Osteoblast (primary cell): ENCODE results near the gene GABARAPL2. TPM values are rescaled to one million over a fixed set of nuclear protein-coding genes. Genes with fewer than 3 reads are reported as not detected.

Source experiments
- DNase-seq: peaks from one replicate; pipeline ENCODE4 v3.0.0; 2011; ENCODE audit warnings: low spot score, mixed read lengths; ENCODE audit not compliant: insufficient read length; ENCODE audit errors: missing footprints
- H2AFZ ChIP-seq: 2 replicates; pipeline ENCODE4 v1.6.0; 2011; ENCODE audit warnings: mild to moderate bottlenecking, low read length
- H3K27ac ChIP-seq: 2 replicates; pipeline ENCODE4 v1.5.1; 2011; ENCODE audit warnings: mild to moderate bottlenecking, low read depth, low read length, moderate library complexity
- H3K27me3 ChIP-seq: 2 replicates; pipeline ENCODE4 v1.6.0; 2012; ENCODE audit warnings: mild to moderate bottlenecking, control low read depth, inconsistent platforms, low read length, moderate library complexity; ENCODE audit not compliant: insufficient read depth
- H3K36me3 ChIP-seq: 2 replicates; pipeline ENCODE4 v1.5.1; 2011; ENCODE audit warnings: mild to moderate bottlenecking, low read length, control low read depth, moderate library complexity; ENCODE audit not compliant: insufficient read depth
- H3K4me1 ChIP-seq: 2 replicates; pipeline ENCODE4 v1.5.1; 2011; ENCODE audit warnings: mild to moderate bottlenecking, low read length, control low read depth, moderate library complexity; ENCODE audit not compliant: insufficient read depth
- H3K4me2 ChIP-seq: 2 replicates; pipeline ENCODE4 v1.6.0; 2011; ENCODE audit warnings: mild to moderate bottlenecking, low read length; ENCODE audit not compliant: insufficient read depth
- H3K4me3 ChIP-seq: fragments of 200-600 bp; sonication (generic); 3 replicates; pipeline ENCODE4 v1.5.1; 2012; ENCODE audit warnings: mild to moderate bottlenecking, low read length, inconsistent platforms; ENCODE audit not compliant: insufficient read depth
- H3K79me2 ChIP-seq: 2 replicates; pipeline ENCODE4 v1.6.0; 2012; ENCODE audit warnings: mild to moderate bottlenecking, low read length, control low read depth, inconsistent platforms; ENCODE audit not compliant: insufficient read depth
- H3K9me3 ChIP-seq: 2 replicates; pipeline ENCODE4 v1.5.1; 2011; ENCODE audit warnings: low read depth, low read length, control low read depth
- H4K20me1 ChIP-seq: 2 replicates; pipeline ENCODE4 v1.6.0; 2012; ENCODE audit warnings: mild to moderate bottlenecking, low read length, control low read depth; ENCODE audit not compliant: insufficient read depth
- CTCF ChIP-seq: IDR thresholded peaks from 2 replicates; pipeline ENCODE4 v1.5.1; 2011; ENCODE audit warnings: mild to moderate bottlenecking, low read depth, low read length, moderate library complexity; ENCODE audit errors: extremely low read depth
- total RNA-seq: library from RNA; depleted of rRNA; stranded (reverse); fragments of >200 nt; gene quantifications from 2 replicates; pipeline ENCODE4 v1.2.3, GENCODE V29; 2012

GABARAPL2 gene
- total RNA-seq: 32.9 and 36.8 TPM in 2 replicates

- Histone ChIP-seq H3K4me2 (peak within 1 kb of the TSS; percentile 97), H3K4me1 (peaks cover 22% of the 10 kb centered on the region), H3K4me3 (peak within 1 kb of the TSS; percentile 96), H3K79me2 (peaks cover 32% of the 10 kb centered on the region), H3K36me3 (peaks cover 29% of the 10 kb centered on the region), H3K27ac (peak within 1 kb of the TSS; percentile 26), H3K9me3 (no peaks in the 10 kb centered on the region), H2AFZ (peak within 1 kb of the TSS; percentile 96), H3K27me3 (peaks cover 3% of the 10 kb centered on the region), H4K20me1 (peaks cover 19% of the 10 kb centered on the region)
- DNase-seq: peak; percentile 92
- no peak for TF ChIP-seq CTCF
Observed at GRCh38 chr16:75566040-75566757, at the start of gene GABARAPL2. GABARAPL2 (plus strand) TSS chr16:75566379; CDS start chr16:75566487, 108 bp downstream.

GRCh38 chr16:75519175-75519574, 47.0 kb upstream of the GABARAPL2 start:
- Histone ChIP-seq H3K36me3 (no peaks in the 10 kb centered on the region), H2AFZ (no peak overlapping the region), H3K4me2 (no peak overlapping the region), H3K4me1 (peaks cover 7% of the 10 kb centered on the region), H3K4me3 (no peak overlapping the region), H3K27me3 (no peaks in the 10 kb centered on the region), H4K20me1 (no peaks in the 10 kb centered on the region), H3K9me3 (no peaks in the 10 kb centered on the region), H3K79me2 (peaks cover 3% of the 10 kb centered on the region), H3K27ac (no peak overlapping the region)
- DNase-seq: no peak
- no peak for TF ChIP-seq CTCF

GRCh38 chr16:75526032-75526790, 40.0 kb upstream of the GABARAPL2 start:
- TF ChIP-seq CTCF: no peak
- H4K20me1 ChIP-seq: no peaks in the 10 kb centered on the region

GRCh38 chr16:75527825-75528299, 38.3 kb upstream of the GABARAPL2 start:
- no peak overlapping the region for H2AFZ ChIP-seq
- no peak overlapping the region for H3K27ac ChIP-seq
- H4K20me1 ChIP-seq: no peaks in the 10 kb centered on the region
- H3K27me3 ChIP-seq: no peaks in the 10 kb centered on the region
- no peak for DNase-seq
- H3K36me3 ChIP-seq: no peaks in the 10 kb centered on the region
- TF ChIP-seq CTCF: no peak
- H3K4me1 ChIP-seq: no peaks in the 10 kb centered on the region
- no peaks in the 10 kb centered on the region for H3K79me2 ChIP-seq
- H3K4me3 ChIP-seq: no peak overlapping the region
- no peaks in the 10 kb centered on the region for H3K9me3 ChIP-seq
- no peak overlapping the region for H3K4me2 ChIP-seq

More at GRCh38 chr16:75526032-75526790, 40.0 kb upstream of the GABARAPL2 start:
- Histone ChIP-seq H2AFZ (no peak overlapping the region), H3K4me2 (no peak overlapping the region), H3K27ac (no peak overlapping the region), H3K9me3 (no peaks in the 10 kb centered on the region), H3K4me3 (no peak overlapping the region), H3K4me1 (no peaks in the 10 kb centered on the region), H3K36me3 (no peaks in the 10 kb centered on the region), H3K27me3 (no peaks in the 10 kb centered on the region), H3K79me2 (no peaks in the 10 kb centered on the region)
- DNase-seq: no peak
